ENCODE measurements around the gene TERC.

GRCh38 chr3:169804681-169805080 is 39.8 kb upstream of the TERC start:
- TF ChIP-seq CTCF (conservative IDR thresholded peaks at IDR 0.05; ENCODE audit: low read length) (no peak), EZH2phosphoT487 (IDR thresholded peaks at IDR 0.05; ENCODE audit: borderline replicate concordance, low read depth, low read length) (no peak)

Measured in OCI-LY7 (cell line).